Type B pancreatic cell (in vitro differentiated cells): ENCODE results near the gene SKP1. TPM values are rescaled to one million over a fixed set of nuclear protein-coding genes. Genes with fewer than 3 reads are reported as not detected.
A peak's percentile ranks its signal among the peaks of the same experiment; 100 is the strongest.

ENCODE experiments used
- DNase-seq: peaks from one replicate; pipeline ENCODE4 v3.0.0; 2021; ENCODE audit warnings: mixed read lengths; ENCODE audit not compliant: unreplicated experiment; ENCODE audit errors: extremely low spot score
- H3K27ac Mint-ChIP-seq: 2 replicates; pipeline ENCODE4 v1.8.0; 2021; ENCODE audit warnings: mild to moderate bottlenecking, mixed read lengths
- H3K27me3 Mint-ChIP-seq: 2 replicates; pipeline ENCODE4 v1.8.0; 2021; ENCODE audit warnings: mixed read lengths
- H3K36me3 Mint-ChIP-seq: 2 replicates; pipeline ENCODE4 v1.8.0; 2021; ENCODE audit warnings: mixed read lengths
- H3K4me1 Mint-ChIP-seq: one replicate; pipeline ENCODE4 v1.8.0; 2021; ENCODE audit warnings: mixed read lengths; ENCODE audit not compliant: unreplicated experiment
- H3K4me3 Mint-ChIP-seq: 2 replicates; pipeline ENCODE4 v1.8.0; 2021; ENCODE audit warnings: mild to moderate bottlenecking, mixed read lengths
- H3K9me3 Mint-ChIP-seq: 2 replicates; pipeline ENCODE4 v1.8.0; 2021; ENCODE audit warnings: mixed read lengths
- total RNA-seq: library from RNA; stranded (reverse); gene quantifications from 2 replicates; pipeline ENCODE4 v1.2.1, GENCODE V29; 2021; ENCODE audit warnings: low replicate concordance
- TF ChIP-seq, protein P1 (sequence below): fragments of 200-600 bp; sonication (generic); conservative IDR thresholded peaks from 2 replicates; pipeline ENCODE4 v1.5.0; 2021; ENCODE audit warnings: antibody characterized with exemption, mild to moderate bottlenecking

Gene SKP1
- total RNA-seq, 1 donor from 2014 or later = 332 TPM

DNA sequence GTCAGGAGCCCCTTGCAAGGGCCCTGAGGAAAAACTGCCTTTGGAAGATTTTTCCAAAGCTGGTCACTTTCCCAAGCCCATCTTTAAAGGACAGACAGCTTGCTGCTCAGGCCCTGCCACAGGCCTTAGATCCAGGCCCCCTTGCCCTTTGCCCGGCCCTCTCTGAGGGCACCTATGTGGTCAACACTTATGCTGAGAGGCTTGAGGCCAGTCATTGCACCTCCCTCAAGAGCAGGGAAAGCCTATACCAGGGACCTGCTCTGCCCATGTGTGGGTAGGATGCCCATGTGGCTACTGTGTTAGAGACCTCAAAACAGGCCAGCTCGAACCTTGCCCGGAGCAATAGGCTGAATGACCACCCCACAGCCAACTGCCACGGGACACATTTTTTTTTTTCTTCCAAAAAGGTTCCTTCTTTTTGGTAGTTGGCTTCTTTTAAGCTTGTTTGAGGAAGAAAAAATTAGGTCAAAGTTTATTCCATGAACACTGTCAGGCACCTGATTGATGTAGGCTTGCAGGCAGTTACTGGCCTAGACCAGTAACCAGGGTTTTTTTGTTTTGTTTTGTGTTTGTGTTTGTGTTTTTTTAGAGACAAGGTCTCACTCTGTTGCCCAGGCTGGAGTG lies 58.4 kb downstream of the SKP1 start:
- TF ChIP-seq, protein P1, sequence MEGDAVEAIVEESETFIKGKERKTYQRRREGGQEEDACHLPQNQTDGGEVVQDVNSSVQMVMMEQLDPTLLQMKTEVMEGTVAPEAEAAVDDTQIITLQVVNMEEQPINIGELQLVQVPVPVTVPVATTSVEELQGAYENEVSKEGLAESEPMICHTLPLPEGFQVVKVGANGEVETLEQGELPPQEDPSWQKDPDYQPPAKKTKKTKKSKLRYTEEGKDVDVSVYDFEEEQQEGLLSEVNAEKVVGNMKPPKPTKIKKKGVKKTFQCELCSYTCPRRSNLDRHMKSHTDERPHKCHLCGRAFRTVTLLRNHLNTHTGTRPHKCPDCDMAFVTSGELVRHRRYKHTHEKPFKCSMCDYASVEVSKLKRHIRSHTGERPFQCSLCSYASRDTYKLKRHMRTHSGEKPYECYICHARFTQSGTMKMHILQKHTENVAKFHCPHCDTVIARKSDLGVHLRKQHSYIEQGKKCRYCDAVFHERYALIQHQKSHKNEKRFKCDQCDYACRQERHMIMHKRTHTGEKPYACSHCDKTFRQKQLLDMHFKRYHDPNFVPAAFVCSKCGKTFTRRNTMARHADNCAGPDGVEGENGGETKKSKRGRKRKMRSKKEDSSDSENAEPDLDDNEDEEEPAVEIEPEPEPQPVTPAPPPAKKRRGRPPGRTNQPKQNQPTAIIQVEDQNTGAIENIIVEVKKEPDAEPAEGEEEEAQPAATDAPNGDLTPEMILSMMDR = no peak
- H3K27me3 Mint-ChIP-seq = peaks cover 16% of the 10 kb centered on the region
- peaks cover 4% of the 10 kb centered on the region for H3K36me3 Mint-ChIP-seq

DNA sequence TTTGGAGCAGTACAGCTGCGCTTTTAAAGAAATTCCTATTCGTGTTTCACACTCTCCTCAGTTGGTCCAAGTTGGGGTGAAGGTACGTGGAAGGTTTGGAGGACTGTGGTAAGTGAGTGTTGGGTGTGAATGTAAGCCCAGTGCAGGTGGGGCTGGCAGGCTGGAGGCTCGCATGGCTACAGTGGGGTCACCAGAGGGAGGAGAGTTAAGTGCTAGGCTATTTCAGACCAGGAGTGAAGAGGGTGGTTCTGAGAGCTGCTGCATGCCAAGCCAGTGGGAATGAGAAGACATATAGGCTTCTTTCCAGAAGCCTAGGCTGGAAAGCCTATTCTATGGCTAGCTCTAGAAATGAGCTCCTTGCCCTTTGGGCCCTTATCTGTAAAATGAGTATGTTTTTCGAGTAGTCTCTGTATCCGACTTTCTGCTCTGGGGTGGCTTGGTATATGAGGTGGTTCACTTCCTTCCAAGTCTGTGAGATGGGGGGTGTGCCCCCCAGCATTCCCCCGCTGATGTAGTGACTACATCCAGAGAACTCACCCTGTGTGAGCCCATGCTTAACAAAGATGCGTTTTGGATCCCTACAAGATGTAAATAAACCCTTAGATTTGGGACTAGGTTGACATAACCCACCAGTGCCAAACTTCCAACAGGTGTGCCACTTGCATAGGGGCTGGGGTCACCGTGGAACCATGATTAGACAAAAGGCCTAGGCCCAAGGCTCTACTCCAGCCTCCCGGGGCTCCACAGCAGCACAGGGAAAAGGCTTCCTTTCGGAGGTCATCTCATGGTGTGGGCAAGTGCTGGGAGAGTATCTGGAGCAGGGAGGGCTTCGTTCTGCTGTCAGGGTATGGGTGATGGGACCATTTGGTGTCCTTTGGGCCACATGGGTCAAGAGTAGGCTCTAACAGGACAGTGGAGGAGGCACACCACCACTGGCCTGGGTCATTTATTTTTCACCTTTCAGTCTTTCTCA lies 59.7 kb downstream of the SKP1 start:
- H3K4me1 Mint-ChIP-seq = no peaks in the 10 kb centered on the region

More for the DNA sequence above, 58.4 kb downstream of the SKP1 start:
- Mint-ChIP-seq H3K4me3 (no peak overlapping the region), H3K4me1 (no peaks in the 10 kb centered on the region), H3K9me3 (no peaks in the 10 kb centered on the region), H3K27ac (no peak overlapping the region)
- no peak for DNase-seq

DNA sequence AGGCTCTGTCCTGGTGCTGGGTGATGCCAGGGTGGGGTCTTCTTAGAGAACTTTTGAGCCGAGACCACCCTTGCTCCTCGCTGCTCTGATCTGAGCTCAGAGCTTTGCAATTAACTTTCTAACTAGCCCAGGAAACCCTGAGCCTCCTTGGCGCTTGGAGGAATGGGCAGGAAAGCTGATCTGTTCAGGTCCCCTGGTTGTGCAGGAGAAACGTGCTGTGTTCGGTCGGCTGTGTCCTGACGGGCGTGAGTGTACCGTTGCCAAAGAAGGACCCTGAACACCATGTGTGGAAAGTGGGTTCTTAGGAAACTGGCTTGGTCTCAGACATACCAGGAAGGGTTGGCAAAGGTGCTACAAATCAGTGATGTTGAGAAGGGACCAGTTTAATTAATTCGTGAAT lies 60.5 kb downstream of the SKP1 start:
- H3K4me3 Mint-ChIP-seq = peak overlapping the region; percentile 76
- H3K36me3 Mint-ChIP-seq = peaks cover 4% of the 10 kb centered on the region
- TF ChIP-seq, protein P1 = no peak
- no peak for DNase-seq
- no peak overlapping the region for H3K27ac Mint-ChIP-seq
- H3K9me3 Mint-ChIP-seq = no peaks in the 10 kb centered on the region
- peaks cover 33% of the 10 kb centered on the region for H3K27me3 Mint-ChIP-seq
- H3K4me1 Mint-ChIP-seq = no peaks in the 10 kb centered on the region

More for the DNA sequence above, 59.7 kb downstream of the SKP1 start:
- Mint-ChIP-seq H3K9me3 (no peaks in the 10 kb centered on the region), H3K36me3 (peaks cover 4% of the 10 kb centered on the region), H3K27ac (no peak overlapping the region), H3K4me3 (peak overlapping the region; percentile 59), H3K27me3 (peaks cover 25% of the 10 kb centered on the region)
- TF ChIP-seq, protein P1 = no peak
- no peak for DNase-seq

DNA sequence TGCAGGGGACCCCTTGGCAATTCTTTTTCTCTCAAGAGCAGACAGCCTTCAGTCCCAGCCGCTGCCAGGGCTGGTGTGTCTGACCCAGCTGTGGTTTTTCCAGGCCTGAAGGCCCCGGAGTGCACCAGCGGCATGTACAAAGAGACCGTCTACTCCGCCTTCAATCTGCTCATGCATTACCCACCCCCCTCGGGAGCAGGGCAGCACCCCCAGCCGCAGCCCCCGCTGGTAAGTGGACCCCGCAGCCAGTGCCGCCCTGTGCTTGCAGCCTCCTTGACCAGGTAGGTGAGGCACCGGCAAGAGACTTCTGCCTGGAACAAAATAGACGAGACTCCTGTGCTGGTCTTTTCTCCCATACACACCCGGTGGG lies 61.0 kb downstream of the SKP1 start:
- peak overlapping the region; percentile 76 for H3K4me3 Mint-ChIP-seq
- H3K27ac Mint-ChIP-seq = no peak overlapping the region
- DNase-seq = no peak
- no peaks in the 10 kb centered on the region for H3K9me3 Mint-ChIP-seq
- peaks cover 4% of the 10 kb centered on the region for H3K36me3 Mint-ChIP-seq
- peaks cover 38% of the 10 kb centered on the region for H3K27me3 Mint-ChIP-seq
- H3K4me1 Mint-ChIP-seq = no peaks in the 10 kb centered on the region
- TF ChIP-seq, protein P1 = no peak

DNA sequence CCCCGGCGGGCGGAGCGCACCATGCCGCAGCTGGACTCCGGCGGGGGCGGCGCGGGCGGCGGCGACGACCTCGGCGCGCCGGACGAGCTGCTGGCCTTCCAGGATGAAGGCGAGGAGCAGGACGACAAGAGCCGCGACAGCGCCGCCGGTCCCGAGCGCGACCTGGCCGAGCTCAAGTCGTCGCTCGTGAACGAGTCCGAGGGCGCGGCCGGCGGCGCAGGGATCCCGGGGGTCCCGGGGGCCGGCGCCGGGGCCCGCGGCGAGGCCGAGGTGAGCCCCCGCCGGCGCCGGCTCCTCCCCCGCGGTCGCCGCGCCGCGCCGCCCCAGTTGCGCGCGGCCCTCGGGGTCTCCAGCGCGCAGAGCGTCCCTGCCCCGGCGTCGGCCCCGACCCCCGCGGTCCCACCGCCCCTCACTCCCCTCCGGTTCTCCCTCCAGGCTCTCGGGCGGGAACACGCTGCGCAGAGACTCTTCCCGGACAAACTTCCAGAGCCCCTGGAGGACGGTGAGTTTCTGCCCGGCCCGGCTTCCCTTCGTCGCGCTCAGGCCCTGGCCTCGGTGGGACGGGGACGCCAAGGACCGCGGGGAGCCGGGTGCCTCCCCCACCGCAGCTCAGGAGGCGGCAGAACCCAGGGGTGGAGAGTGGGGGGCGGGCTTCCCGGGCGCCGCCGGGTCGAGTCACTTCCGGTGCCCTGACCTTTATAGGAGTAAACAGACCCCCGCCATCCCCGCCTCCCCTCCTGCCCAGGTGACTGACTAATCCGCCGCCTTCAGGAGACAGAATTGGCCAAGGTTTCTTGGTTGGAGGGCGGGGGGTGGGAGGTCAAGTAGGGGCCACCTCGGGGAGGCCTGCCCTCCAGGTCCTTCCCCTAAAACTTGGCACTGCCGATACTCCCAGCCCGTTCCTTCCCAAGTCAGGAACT lies 61.6 kb downstream of the SKP1 start:
- Mint-ChIP-seq H3K4me1 (no peaks in the 10 kb centered on the region), H3K27me3 (peaks cover 39% of the 10 kb centered on the region)
- DNase-seq = no peak

More for the DNA sequence above, 61.6 kb downstream of the SKP1 start:
- no peaks in the 10 kb centered on the region for H3K9me3 Mint-ChIP-seq
- H3K27ac Mint-ChIP-seq = no peak overlapping the region
- peaks cover 4% of the 10 kb centered on the region for H3K36me3 Mint-ChIP-seq
- H3K4me3 Mint-ChIP-seq = peak overlapping the region; percentile 80
- TF ChIP-seq, protein P1 = no peak
